Neutrophil (primary cell): ENCODE results near the gene ABLIM3.

Experiments
- H3K27ac ChIP-seq: fragments of 200-600 bp; sonication (generic); 2 replicates; pipeline ENCODE4 v1.5.1; 2016; ENCODE audit warnings: mild to moderate bottlenecking, moderate library complexity
- H3K27me3 ChIP-seq: fragments of 200-600 bp; sonication (generic); 2 replicates; pipeline ENCODE4 v1.6.0; 2016; ENCODE audit warnings: mild to moderate bottlenecking
- H3K36me3 ChIP-seq: fragments of 200-600 bp; sonication (generic); 2 replicates; pipeline ENCODE4 v1.5.1; 2017
- H3K4me1 ChIP-seq, 2 experiments: fragments of 200-600 bp in 1 of 2; sonication (generic) in 1 of 2; 1 replicate in 1 of 2; 2 replicates in 1 of 2; pipeline versions ENCODE4 v1.5.1 to v1.6.1; 2013 to 2016; ENCODE audit warnings: low read depth in 1 of 2, low read length in 1 of 2, mild to moderate bottlenecking in 1 of 2, moderate library complexity in 1 of 2; ENCODE audit not compliant: control insufficient read depth in 1 of 2, insufficient read depth in 1 of 2
- H3K4me3 ChIP-seq, 2 experiments: fragments of 200-600 bp in 1 of 2; sonication (generic) in 1 of 2; 1 replicate in 1 of 2; 2 replicates in 1 of 2; pipeline ENCODE4 v1.5.1; 2013 to 2016; ENCODE audit warnings: low read depth in 1 of 2, low read length in 1 of 2, mild to moderate bottlenecking in 1 of 2, moderate library complexity in 1 of 2
- H3K9me3 ChIP-seq: fragments of 200-600 bp; sonication (generic); 2 replicates; pipeline ENCODE4 v1.5.1; 2016
- CTCF ChIP-seq: fragments of 200-600 bp; sonication (generic); IDR thresholded peaks from 2 replicates; pipeline ENCODE4 v1.5.1; 2016; ENCODE audit warnings: antibody characterized with exemption

ABLIM3 gene

GRCh38 chr5:149202910-149203451 lies 61.7 kb downstream of the ABLIM3 start:
- TF ChIP-seq CTCF: no peak
- no peaks in the 10 kb centered on the region for H3K36me3 ChIP-seq
- H3K27ac ChIP-seq: no peak overlapping the region
- no peaks in the 10 kb centered on the region for H3K4me1 ChIP-seq
- H3K4me3 ChIP-seq: no peak overlapping the region
- H3K9me3 ChIP-seq: no peaks in the 10 kb centered on the region
- no peaks in the 10 kb centered on the region for H3K27me3 ChIP-seq

DNA sequence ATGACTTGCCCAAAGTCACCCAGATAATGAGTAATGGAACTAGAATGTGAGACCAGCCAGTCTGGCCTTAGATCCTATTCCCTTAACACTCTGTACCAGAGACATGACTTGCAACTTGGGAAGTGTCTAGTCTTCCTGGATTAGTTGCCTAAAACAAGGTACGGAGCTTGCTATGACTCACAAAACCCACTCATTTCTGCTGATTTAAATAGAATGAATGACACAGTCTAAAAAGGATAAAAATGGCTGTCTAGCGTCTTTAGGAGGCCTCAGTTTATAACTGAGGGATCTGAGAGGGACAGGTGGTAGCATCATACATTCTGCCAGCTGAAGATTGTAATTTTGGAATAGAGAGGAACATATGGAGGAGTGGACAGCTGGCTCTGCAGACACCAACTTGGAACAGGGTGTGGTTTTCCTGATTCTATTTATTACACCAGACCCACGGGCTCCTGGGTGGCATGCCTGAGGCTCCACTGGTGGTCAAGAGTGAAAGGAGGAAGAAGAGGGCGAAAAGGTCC lies 62.7 kb downstream of the ABLIM3 start:
- Histone ChIP-seq H3K27ac (no peak overlapping the region), H3K36me3 (no peaks in the 10 kb centered on the region), H3K4me1 (no peaks in the 10 kb centered on the region), H3K27me3 (no peaks in the 10 kb centered on the region), H3K4me3 (no peak overlapping the region), H3K9me3 (no peaks in the 10 kb centered on the region)
- TF ChIP-seq CTCF: no peak

DNA sequence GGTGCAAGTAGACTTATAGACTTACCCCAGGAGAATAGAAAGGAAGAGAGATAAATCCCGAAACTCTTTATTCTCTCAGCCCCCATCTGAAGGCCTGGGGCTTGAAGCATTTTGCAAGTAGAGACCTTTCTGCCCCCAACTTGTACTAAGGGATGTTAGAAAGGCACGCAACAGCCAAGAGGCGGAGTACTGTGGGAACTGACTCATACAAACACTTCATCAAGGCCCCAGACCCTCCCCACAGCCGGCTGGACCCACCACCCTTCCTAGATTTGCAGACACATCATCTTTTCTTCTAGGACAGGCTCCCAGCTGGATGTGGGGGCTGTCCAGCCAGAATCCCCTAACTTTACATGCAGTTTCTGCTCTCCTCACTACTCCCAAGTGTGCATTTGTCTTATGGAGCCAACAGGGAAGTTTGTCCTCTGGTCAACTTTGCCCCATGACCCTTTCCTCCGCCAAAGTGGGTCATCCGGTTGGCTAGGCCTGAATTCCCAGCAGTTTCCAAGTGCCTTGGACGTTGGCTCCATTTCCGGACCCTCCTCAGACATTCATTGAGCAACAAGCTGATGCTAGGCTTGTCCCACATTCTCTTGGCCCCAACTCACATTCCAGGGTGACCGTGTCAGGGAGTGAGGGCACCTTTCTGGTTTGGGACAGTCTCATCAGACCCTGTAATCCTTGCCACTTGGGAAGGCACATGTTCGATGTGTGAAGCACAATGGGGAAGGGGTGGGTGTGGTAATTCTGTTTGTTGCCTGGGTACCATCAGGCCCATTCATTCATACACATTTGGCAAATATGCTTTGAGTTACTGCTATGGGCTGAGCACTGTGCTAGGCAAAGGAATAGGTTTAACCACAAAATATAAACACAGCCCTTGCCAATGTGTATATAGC lies 64.6 kb downstream of the ABLIM3 start:
- no peaks in the 10 kb centered on the region for H3K27me3 ChIP-seq
- no peak overlapping the region for H3K27ac ChIP-seq
- H3K4me3 ChIP-seq: no peak overlapping the region
- H3K9me3 ChIP-seq: no peaks in the 10 kb centered on the region
- H3K4me1 ChIP-seq: no peaks in the 10 kb centered on the region
- no peaks in the 10 kb centered on the region for H3K36me3 ChIP-seq
- no peak for TF ChIP-seq CTCF

DNA sequence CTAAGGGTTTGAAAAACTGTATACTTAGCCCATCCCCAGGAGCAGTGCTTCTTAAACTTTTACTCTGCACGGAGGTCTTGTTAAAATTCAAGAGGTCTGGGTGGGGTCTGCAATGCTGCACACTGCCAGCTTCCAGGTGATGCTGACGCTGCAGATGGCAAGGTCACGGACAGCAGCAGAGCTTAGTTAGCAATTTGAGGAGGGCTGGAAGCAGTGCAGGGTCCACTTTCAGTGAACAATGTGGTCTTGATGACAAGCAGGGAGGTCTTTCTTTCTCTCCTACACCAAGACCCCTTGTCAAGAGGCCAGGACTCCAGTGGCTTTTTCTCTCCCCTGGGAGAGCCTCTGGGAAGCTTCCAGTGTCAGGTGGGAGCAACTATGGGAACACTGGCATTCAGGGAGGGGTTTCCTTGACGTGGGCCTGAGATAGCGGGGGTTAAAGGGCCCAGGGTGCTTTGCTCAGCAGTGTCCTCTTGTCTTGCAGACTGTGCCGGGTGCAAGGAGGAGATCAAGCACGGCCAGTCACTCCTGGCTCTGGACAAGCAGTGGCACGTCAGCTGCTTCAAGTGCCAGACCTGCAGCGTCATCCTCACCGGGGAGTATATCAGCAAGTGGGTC lies 65.3 kb downstream of the ABLIM3 start:
- H3K27me3 ChIP-seq: no peaks in the 10 kb centered on the region
- no peak for TF ChIP-seq CTCF
- no peaks in the 10 kb centered on the region for H3K9me3 ChIP-seq
- no peaks in the 10 kb centered on the region for H3K36me3 ChIP-seq
- H3K27ac ChIP-seq: no peak overlapping the region
- no peaks in the 10 kb centered on the region for H3K4me1 ChIP-seq
- H3K4me3 ChIP-seq: no peak overlapping the region

- Histone ChIP-seq H3K4me3 (no peak overlapping the region), H3K27ac (no peak overlapping the region), H3K36me3 (no peaks in the 10 kb centered on the region), H3K27me3 (no peaks in the 10 kb centered on the region), H3K4me1 (no peaks in the 10 kb centered on the region), H3K9me3 (no peaks in the 10 kb centered on the region)
- no peak for TF ChIP-seq CTCF
Observed at GRCh38 chr5:149207831-149208230, 66.5 kb downstream of the ABLIM3 start.
